OCI-LY7 (cell line): ENCODE measurements around the gene LYPD5. TPM values are rescaled to one million over a fixed set of nuclear protein-coding genes. Genes with fewer than 3 reads are reported as not detected.
"Not testable (repeated sequence)": the region's sequence is repeated elsewhere in the genome, so short reads cannot be mapped to it uniquely, and the experiment has no call there.

Experiments used
- BruUV-seq: library from RNA; stranded (reverse); fragments of 400-500 nt; replicated peaks from 2 replicates; lab custom pipeline; 2021; lab: Mats Ljungman, UMichigan
- CTCF ChIA-PET: fragments of 300-600 bp; sonication (Branson Sonifier 250); formaldehyde crosslinking; loops from one replicate; lab custom pipeline; 2022; ENCODE audit warnings: antibody characterized with exemption; ENCODE audit not compliant: unreplicated experiment; lab: Charles Lee
- POLR2A ChIA-PET: fragments of 300-600 bp; sonication (Branson Sonifier 250); formaldehyde crosslinking; loops from one replicate; lab custom pipeline; 2022; ENCODE audit warnings: antibody characterized with exemption; lab: Charles Lee
- DNase-seq: peaks from one replicate; pipeline ENCODE4 v3.0.0-alpha.2; 2015; ENCODE audit warnings: low spot score
- H2AFZ ChIP-seq: fragments of 200-600 bp; sonication (generic), shearing (Covaris generic); 2 replicates; pipeline ENCODE4 v1.6.1; 2014; ENCODE audit warnings: mild to moderate bottlenecking, antibody characterized with exemption, low read length, moderate library complexity
- H3K27ac ChIP-seq: fragments of 200-600 bp; sonication (generic); 2 replicates; pipeline ENCODE4 v1.5.1; 2014; ENCODE audit warnings: mixed run types, low read depth, mild to moderate bottlenecking, moderate library complexity, low read length, inconsistent platforms; ENCODE audit not compliant: poor library complexity, severe bottlenecking
- H3K36me3 ChIP-seq: fragments of 200-600 bp; sonication (generic); 2 replicates; pipeline ENCODE4 v1.6.1; 2014; ENCODE audit warnings: mild to moderate bottlenecking, antibody characterized with exemption, low read length, moderate library complexity, mixed read lengths; ENCODE audit not compliant: insufficient read depth
- H3K4me1 ChIP-seq: fragments of 200-600 bp; sonication (generic); 2 replicates; pipeline ENCODE4 v1.5.1; 2014; ENCODE audit warnings: mild to moderate bottlenecking, low read length; ENCODE audit not compliant: insufficient read depth, poor library complexity, severe bottlenecking
- H3K4me2 ChIP-seq: fragments of 200-600 bp; sonication (generic); 2 replicates; pipeline ENCODE4 v1.6.1; 2014; ENCODE audit warnings: mild to moderate bottlenecking, low read length
- H3K4me3 ChIP-seq: fragments of 200-600 bp; sonication (generic); 2 replicates; pipeline ENCODE4 v1.5.1; 2014; ENCODE audit warnings: mild to moderate bottlenecking, low read depth, low read length; ENCODE audit not compliant: poor library complexity, severe bottlenecking
- H3K79me2 ChIP-seq: fragments of 200-600 bp; sonication (generic); 2 replicates; pipeline ENCODE4 v1.6.1; 2016; ENCODE audit warnings: low read depth, mild to moderate bottlenecking, low read length, moderate library complexity, mixed read lengths; ENCODE audit not compliant: insufficient read depth
- H3K9me2 ChIP-seq: fragments of 200-600 bp; sonication (generic); 2 replicates; pipeline ENCODE4 v1.6.1; 2016; ENCODE audit warnings: mild to moderate bottlenecking, low read length, mixed read lengths; ENCODE audit not compliant: insufficient read depth
- H3K9me3 ChIP-seq: fragments of 200-600 bp; sonication (generic); 2 replicates; pipeline ENCODE4 v1.6.1; 2014; ENCODE audit warnings: mild to moderate bottlenecking, mixed run types, low read length, mixed read lengths
- H4K20me1 ChIP-seq: fragments of 200-600 bp; sonication (generic); 2 replicates; pipeline ENCODE4 v1.6.1; 2014; ENCODE audit warnings: mild to moderate bottlenecking, antibody characterized with exemption, low read length, moderate library complexity, mixed read lengths; ENCODE audit not compliant: insufficient read depth
- CTCF ChIP-seq: fragments of 200-600 bp; sonication (generic); conservative IDR thresholded peaks from 2 replicates; pipeline ENCODE4 v1.5.1; 2014; ENCODE audit warnings: mild to moderate bottlenecking, antibody characterized with exemption, low read length, moderate library complexity, mixed read lengths
- EZH2phosphoT487 ChIP-seq: fragments of 200-600 bp; sonication (generic); IDR thresholded peaks from 2 replicates; pipeline ENCODE4 v1.6.1; 2018; ENCODE audit warnings: low read depth, borderline replicate concordance, mild to moderate bottlenecking, mixed run types, antibody characterized with exemption, low read length, moderate library complexity, mixed read lengths
- intact Hi-C: fragments of 100-400 bp; cut with micrococcal nuclease; formaldehyde crosslinking; loops from one replicate; pipeline ENCODE4 v1.10.0; 2022; ENCODE audit not compliant: unreplicated experiment
- total RNA-seq, 2 experiments: library from RNA; depleted of rRNA in 1 of 2; stranded (reverse); fragments of >200 nt in 1 of 2; shearing (Covaris generic) in 1 of 2; gene quantifications; 2 replicates each; pipeline ENCODE4 v1.2.3, GENCODE V29; 2014 to 2022

Gene LYPD5
- total RNA-seq, 2 experiments from 2014 or later = not detected

GRCh38 chr19:43766755-43767043 is 35.5 kb downstream of the LYPD5 start:
- no peaks in the 10 kb centered on the region for H3K9me2 ChIP-seq
- H4K20me1 ChIP-seq = no peaks in the 10 kb centered on the region
- H3K4me2 ChIP-seq = peak overlapping the region; percentile 81
- TF ChIP-seq CTCF (peak; percentile 35; the same call in 1 of the 2 replicates), EZH2phosphoT487 (no peak)
- ChIA-PET CTCF (interaction anchor here (0.8 to 3.6 kb wide), 2 partner anchors 11 to 13 kb away, joined by 3 to 18 read pairs; no protein-coding TSS in a partner anchor), POLR2A (interaction anchor here (0.7 to 6.7 kb wide), 2 partner anchors 11 to 12 kb away, joined by 4 to 49 read pairs; partner anchors contain the start of genes KCNN4 and SMG9)
- no peaks in the 10 kb centered on the region for H3K79me2 ChIP-seq
- intact Hi-C loops = loop anchor here (1.0 kb wide), 1 partner anchor 18 kb away; no protein-coding TSS in a partner anchor
- H3K36me3 ChIP-seq = peaks cover 70% of the 10 kb centered on the region
- peaks cover 61% of the 10 kb centered on the region for H3K4me1 ChIP-seq
- H3K27ac ChIP-seq = peak overlapping the region; percentile 96
- H2AFZ ChIP-seq = no peak overlapping the region; the same call in 1 of the 2 replicates
- H3K9me3 ChIP-seq = no peaks in the 10 kb centered on the region
- peak overlapping the region; percentile 56 for H3K4me3 ChIP-seq
- DNase-seq = no peak
- TSS peak; percentile 56 for BruUV-seq

- H2AFZ ChIP-seq = no peak overlapping the region
- no peaks in the 10 kb centered on the region for H4K20me1 ChIP-seq
- peak overlapping the region; percentile 56 for H3K4me3 ChIP-seq
- no peaks in the 10 kb centered on the region for H3K9me3 ChIP-seq
- peaks cover 74% of the 10 kb centered on the region for H3K4me1 ChIP-seq
- no peaks in the 10 kb centered on the region for H3K9me2 ChIP-seq
- ChIA-PET POLR2A (interaction anchor here (1.9 to 6.7 kb wide), 2 partner anchors 10 to 13 kb away, joined by 17 to 49 read pairs; partner anchors contain the start of genes KCNN4 and SMG9), CTCF (interaction anchor here (3.6 kb wide), 1 partner anchor 13 kb away, joined by 18 read pairs; no protein-coding TSS in a partner anchor)
- peaks cover 56% of the 10 kb centered on the region for H3K36me3 ChIP-seq
- BruUV-seq = no TSS peak
- H3K27ac ChIP-seq = peak overlapping the region; percentile 96
- H3K79me2 ChIP-seq = no peaks in the 10 kb centered on the region
- H3K4me2 ChIP-seq = peak overlapping the region; percentile 81
- peak; percentile 88 for DNase-seq
- intact Hi-C loops = loop anchor here (1.0 kb wide), 2 partner anchors 10 to 13 kb away; no protein-coding TSS in a partner anchor
- TF ChIP-seq CTCF = no peak
- no peak for TF ChIP-seq EZH2phosphoT487
These were observed 37.0 kb downstream of the LYPD5 start for GRCh38 chr19:43765109-43765876.

GRCh38 chr19:43764684-43765083 is 37.6 kb downstream of the LYPD5 start:
- not testable (repeated sequence) for H3K9me3 ChIP-seq, H2AFZ ChIP-seq, H3K9me2 ChIP-seq, H3K79me2 ChIP-seq, BruUV-seq, DNase-seq, H4K20me1 ChIP-seq
- peak overlapping the region; percentile 22 for H3K4me3 ChIP-seq
- intact Hi-C loops = loop anchor here (1.0 kb wide), 2 partner anchors 9 to 14 kb away; no protein-coding TSS in a partner anchor
- CTCF ChIA-PET = interaction anchor here (3.6 kb wide), 1 partner anchor 13 kb away, joined by 18 read pairs; no protein-coding TSS in a partner anchor
- POLR2A ChIA-PET = interaction anchor here (1.9 to 6.7 kb wide), 2 partner anchors 9 to 14 kb away, joined by 17 to 49 read pairs; partner anchors contain the start of genes KCNN4 and SMG9
- peak overlapping the region; percentile 81 for H3K4me2 ChIP-seq
- H3K27ac ChIP-seq = peak overlapping the region; percentile 96
- peaks cover 50% of the 10 kb centered on the region for H3K36me3 ChIP-seq
- H3K4me1 ChIP-seq = peaks cover 79% of the 10 kb centered on the region
